SK-N-MC (cell line): ENCODE data around the gene LTA4H.

Experiments used
- EZH2 ChIP-seq: fragments of 200-600 bp; sonication (generic); IDR thresholded peaks from one replicate; pipeline ENCODE4 v1.6.1; 2017; ENCODE audit warnings: antibody characterized with exemption
- FOXP2 ChIP-seq: optimal IDR thresholded peaks from 2 replicates; pipeline ENCODE3; 2011; ENCODE audit warnings: mild to moderate bottlenecking, moderate library complexity; ENCODE audit not compliant: insufficient read depth; ENCODE audit errors: extremely low read length, control extremely low read depth
- POLR2AphosphoS5 ChIP-seq: IDR thresholded peaks from 2 replicates; pipeline ENCODE4 v1.6.1; 2012; ENCODE audit warnings: mild to moderate bottlenecking, low read depth, low read length, borderline replicate concordance

DNA sequence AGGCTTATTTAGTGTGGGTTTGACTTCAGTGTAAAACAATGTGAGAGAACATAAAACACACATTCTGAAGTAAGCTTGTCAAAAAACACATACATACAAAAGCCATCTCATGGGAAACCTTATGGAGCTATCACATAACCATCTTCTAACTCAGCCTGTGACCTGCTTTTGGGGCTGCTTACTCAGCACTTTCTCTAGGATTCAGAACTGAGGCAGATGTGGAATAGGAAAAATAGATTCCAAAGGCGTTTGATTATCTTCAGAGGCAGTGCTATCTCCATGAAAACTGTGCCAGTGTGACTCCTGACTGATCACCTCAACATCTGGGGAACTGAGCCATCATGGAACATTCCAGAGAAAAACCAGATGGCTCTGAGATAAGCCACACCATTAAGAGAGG, 52.8 kb downstream of the LTA4H start:
- no peak for TF ChIP-seq POLR2AphosphoS5
- no peak for TF ChIP-seq FOXP2
- TF ChIP-seq EZH2: no peak
